Stimulated activated effector memory CD8-positive, alpha-beta T cell treated with anti-CD3 and anti-CD28 coated beads, Interleukin-12 subunit alpha, Interleukin-12 subunit beta, amount 100 ng/mL, for 72 hours (primary cell): ENCODE measurements around the gene CCNB1IP1.
A peak's percentile ranks its signal among the peaks of the same experiment; 100 is the strongest.
"Not testable (repeated sequence)": the region's sequence is repeated elsewhere in the genome, so short reads cannot be mapped to it uniquely, and the experiment has no call there.

Source experiments
- ATAC-seq: fragments of 150-1000 bp; cut with Tn5 transposase; 2 replicates; pipeline ENCODE4 v1.10.0; 2021
- DNase-seq, 2 donors: peaks; one replicate each; pipeline ENCODE4 v3.0.0; 2021 to 2022; ENCODE audit warnings: low spot score in 2 of 2
- H3K27ac Mint-ChIP-seq: one replicate; pipeline ENCODE4 v1.8.0; 2022; ENCODE audit warnings: mild to moderate bottlenecking, mixed read lengths
- H3K36me3 Mint-ChIP-seq: one replicate; pipeline ENCODE4 v1.8.0; 2022; ENCODE audit warnings: mild to moderate bottlenecking, mixed read lengths
- H3K4me1 Mint-ChIP-seq: one replicate; pipeline ENCODE4 v1.8.0; 2022; ENCODE audit warnings: mixed read lengths
- H3K4me3 Mint-ChIP-seq: one replicate; pipeline ENCODE4 v1.8.0; 2022; ENCODE audit warnings: mild to moderate bottlenecking, mixed read lengths
- H3K9me3 Mint-ChIP-seq: one replicate; pipeline ENCODE4 v1.8.0; 2022; ENCODE audit warnings: mixed read lengths

CCNB1IP1 gene

DNA sequence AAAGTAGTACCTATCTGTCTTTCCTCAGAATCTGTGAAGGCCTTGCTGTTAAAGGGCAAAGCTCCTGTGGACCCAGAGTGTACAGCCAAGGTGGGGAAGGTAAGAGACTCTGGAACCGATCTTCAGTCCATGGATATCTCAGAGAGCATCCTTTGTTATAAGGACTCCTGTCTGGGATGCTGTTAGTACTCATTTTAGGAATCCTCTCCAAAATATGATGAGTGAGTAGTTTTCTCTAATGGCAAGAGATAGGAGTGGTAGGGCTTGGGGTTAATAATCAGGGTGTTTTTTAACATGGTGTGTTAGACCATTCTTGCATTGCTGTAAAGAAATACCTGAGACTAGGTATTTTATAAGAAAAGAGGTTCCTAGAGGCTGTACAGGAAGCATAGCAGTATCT lies 12.3 kb upstream of the CCNB1IP1 start:
- ATAC-seq: no peak
- no peak for DNase-seq
- H3K9me3 Mint-ChIP-seq: no peaks in the 10 kb centered on the region
- peak overlapping the region; percentile 4 for H3K27ac Mint-ChIP-seq
- H3K4me3 Mint-ChIP-seq: peak overlapping the region; percentile 89
- H3K4me1 Mint-ChIP-seq: peaks cover 24% of the 10 kb centered on the region
- peaks cover 76% of the 10 kb centered on the region for H3K36me3 Mint-ChIP-seq

DNA sequence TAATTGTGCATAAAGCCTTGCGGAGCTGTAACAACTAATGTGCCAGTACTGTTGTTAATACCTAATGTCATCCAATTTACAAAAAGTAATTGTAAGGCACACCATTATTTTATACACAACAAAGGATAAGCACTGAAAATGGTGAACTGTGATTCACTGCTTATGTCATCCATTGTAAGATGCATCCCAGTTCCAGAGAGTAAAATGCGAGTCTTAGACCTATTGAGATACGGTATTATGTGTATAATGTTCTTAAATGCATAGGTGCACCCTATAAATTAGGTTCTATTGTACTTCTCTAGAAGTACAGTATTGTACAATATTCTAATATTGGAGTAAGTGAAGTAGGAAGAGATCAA lies 10.8 kb upstream of the CCNB1IP1 start:
- Mint-ChIP-seq H3K27ac (peak overlapping the region; percentile 97), H3K36me3 (peaks cover 61% of the 10 kb centered on the region), H3K9me3 (no peaks in the 10 kb centered on the region), H3K4me3 (peak overlapping the region; percentile 89), H3K4me1 (peaks cover 24% of the 10 kb centered on the region)
- DNase-seq (no peak), ATAC-seq (no peak)

DNA sequence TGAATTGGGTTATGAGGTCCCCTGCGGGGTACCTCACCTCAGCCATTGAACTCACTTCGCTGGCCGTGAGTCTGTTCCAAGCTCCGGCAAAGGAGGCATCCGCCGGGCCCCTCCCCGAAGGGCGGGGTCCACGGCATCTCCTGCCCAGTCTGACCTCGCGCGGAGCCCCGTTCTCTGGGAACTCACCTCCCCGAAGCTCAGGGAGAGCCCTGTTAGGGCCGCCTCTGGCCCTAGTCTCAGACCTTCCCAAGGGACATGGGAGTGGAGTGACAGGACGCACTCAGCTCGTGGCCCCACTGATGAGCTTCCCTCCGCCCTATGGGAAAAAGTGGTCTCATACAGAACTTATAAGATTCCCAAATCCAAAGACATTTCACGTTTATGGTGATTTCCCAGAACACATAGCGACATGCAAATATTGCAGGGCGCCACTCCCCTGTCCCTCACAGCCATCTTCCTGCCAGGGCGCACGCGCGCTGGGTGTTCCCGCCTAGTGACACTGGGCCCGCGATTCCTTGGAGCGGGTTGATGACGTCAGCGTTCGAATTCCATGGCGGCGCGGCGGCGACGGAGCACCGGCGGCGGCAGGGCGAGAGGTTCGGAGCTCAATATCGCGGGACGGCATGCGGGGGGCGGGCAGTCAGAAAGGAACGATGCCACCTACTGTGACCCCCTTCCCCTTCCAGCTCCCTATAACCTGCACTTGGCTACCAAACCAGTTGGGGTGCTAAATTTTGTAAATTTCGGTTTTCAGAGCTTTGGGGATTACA lies 10.2 kb upstream of the CCNB1IP1 start, which contains the start of gene PARP2:
TSS of gene PARP2 (plus strand) at position 544 of the 770 bp plus-strand sequence. CDS start at position 551, 7 bp downstream.
- peaks cover 56% of the 10 kb centered on the region for H3K36me3 Mint-ChIP-seq

DNA sequence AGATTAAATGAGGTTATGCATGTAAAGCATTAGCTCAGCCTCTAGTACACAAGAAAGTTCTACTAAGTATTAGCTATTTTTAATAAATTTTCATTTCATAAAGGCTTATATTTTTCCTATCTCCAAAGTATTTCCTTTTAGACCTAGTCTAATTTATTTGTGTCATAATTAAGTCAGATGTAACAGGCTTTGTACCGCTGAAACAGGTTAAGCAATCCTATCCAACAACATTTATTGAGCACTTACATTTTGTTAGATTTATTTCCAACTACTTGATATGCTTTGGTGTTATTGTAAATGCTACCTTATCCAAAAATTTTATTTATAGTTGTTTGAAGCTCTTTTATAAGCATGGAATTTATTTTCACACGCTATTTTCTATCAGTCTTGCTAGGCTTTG lies 8.6 kb upstream of the CCNB1IP1 start:
- no peaks in the 10 kb centered on the region for H3K9me3 Mint-ChIP-seq
- H3K27ac Mint-ChIP-seq: peak overlapping the region; percentile 97
- peaks cover 39% of the 10 kb centered on the region for H3K36me3 Mint-ChIP-seq
- ATAC-seq (no peak), DNase-seq (no peak)
- peak overlapping the region; percentile 89 for H3K4me3 Mint-ChIP-seq
- peaks cover 24% of the 10 kb centered on the region for H3K4me1 Mint-ChIP-seq

More for the DNA sequence above, 10.2 kb upstream of the CCNB1IP1 start, which contains the start of gene PARP2:
- DNase-seq (peak; percentile 80 to 97), ATAC-seq (peak; percentile 96)
- Mint-ChIP-seq H3K4me3 (peak within 1 kb of the TSS; percentile 89), H3K27ac (peak within 1 kb of the TSS; percentile 97), H3K4me1 (peaks cover 24% of the 10 kb centered on the region), H3K9me3 (no peaks in the 10 kb centered on the region)

DNA sequence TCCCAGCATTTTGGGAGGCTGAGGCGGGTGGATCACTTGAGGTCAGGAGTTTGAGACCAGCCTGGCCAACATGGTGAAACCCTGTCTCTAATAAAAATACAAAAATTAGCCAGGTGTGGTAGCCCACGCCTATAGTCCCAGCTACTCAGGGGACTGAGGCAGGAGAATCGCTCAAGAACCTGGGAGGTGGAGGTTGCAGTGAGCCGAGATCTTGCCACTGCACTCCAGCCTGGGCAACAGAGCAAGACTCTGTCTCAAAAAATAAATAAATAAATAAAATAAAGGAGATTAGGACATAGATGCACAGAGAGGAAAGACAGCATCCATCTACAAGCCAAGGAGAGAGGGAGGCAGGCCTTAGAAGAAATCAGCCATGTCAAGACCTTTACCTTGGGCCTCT lies 8.0 kb upstream of the CCNB1IP1 start:
- Mint-ChIP-seq H3K4me1 (peaks cover 24% of the 10 kb centered on the region), H3K36me3 (peaks cover 33% of the 10 kb centered on the region)
- not testable (repeated sequence) for DNase-seq, ATAC-seq, H3K9me3 Mint-ChIP-seq, H3K27ac Mint-ChIP-seq, H3K4me3 Mint-ChIP-seq

DNA sequence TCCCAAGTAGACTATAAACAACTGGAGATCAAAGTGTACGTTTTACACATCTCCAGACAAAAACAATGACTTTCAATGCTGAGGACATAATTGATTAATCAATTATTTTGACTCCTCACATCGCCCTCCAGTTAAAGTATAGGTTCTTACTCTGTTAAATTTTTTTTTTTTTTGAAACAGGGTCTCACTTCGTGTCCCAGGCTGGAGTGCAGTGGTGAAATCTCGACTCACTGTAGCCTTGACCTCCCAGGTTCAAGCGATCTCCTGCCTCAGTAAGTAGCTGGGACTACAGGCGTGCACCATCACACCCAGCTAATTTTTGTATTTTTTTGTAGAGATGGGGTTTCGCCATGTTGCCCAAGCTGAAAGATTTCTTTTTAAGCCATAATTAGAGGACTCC lies 938 bp upstream of the CCNB1IP1 start:
- Mint-ChIP-seq H3K27ac (peak overlapping the region; percentile 91), H3K9me3 (no peaks in the 10 kb centered on the region), H3K4me3 (peak overlapping the region; percentile 92), H3K36me3 (peaks cover 24% of the 10 kb centered on the region), H3K4me1 (peaks cover 22% of the 10 kb centered on the region)
- DNase-seq: no peak
- ATAC-seq: no peak

DNA sequence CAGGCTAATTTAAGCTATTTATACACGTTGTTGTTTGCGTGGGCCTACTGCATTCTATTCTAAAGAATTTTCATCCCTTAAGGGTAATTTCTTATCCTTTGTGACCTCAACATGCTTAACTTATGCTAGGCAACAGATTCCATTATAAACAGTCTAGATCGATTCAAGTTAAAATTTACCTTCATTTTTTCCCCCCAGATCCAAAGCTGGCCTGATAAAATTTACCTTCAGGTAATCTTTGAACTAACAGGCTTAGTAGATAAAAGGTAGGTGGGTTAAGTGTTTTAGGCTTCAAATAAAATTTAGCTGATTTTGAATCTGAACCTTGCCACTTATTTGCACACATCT lies 389 bp upstream of the CCNB1IP1 start:
- peak overlapping the region; percentile 92 for H3K4me3 Mint-ChIP-seq
- no peaks in the 10 kb centered on the region for H3K9me3 Mint-ChIP-seq
- peak overlapping the region; percentile 91 for H3K27ac Mint-ChIP-seq
- ATAC-seq (no peak), DNase-seq (no peak)
- H3K36me3 Mint-ChIP-seq: peaks cover 29% of the 10 kb centered on the region
- H3K4me1 Mint-ChIP-seq: peaks cover 22% of the 10 kb centered on the region

DNA sequence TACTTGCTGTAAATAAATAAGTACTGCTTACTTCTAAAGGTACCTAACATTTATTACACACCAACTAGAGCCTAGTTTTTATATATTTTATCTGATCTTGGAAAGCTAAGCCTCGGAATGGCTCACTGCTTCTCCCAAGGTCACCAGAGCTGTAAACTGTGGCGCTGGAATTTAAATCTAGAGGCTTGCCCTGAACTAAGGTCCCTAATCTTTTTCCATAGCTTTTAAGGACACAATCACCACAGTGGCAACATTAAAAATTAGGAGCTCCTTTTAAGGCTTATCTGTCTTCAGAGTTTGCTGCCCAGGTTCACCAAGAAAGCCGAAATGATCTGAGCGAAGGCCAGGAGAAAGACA lies 670 bp downstream of the CCNB1IP1 start:
- peaks cover 40% of the 10 kb centered on the region for H3K36me3 Mint-ChIP-seq
- H3K4me1 Mint-ChIP-seq: peaks cover 26% of the 10 kb centered on the region
- H3K4me3 Mint-ChIP-seq: peak overlapping the region; percentile 92
- no peak for DNase-seq
- H3K9me3 Mint-ChIP-seq: no peaks in the 10 kb centered on the region
- H3K27ac Mint-ChIP-seq: peak overlapping the region; percentile 91
- no peak for ATAC-seq

DNA sequence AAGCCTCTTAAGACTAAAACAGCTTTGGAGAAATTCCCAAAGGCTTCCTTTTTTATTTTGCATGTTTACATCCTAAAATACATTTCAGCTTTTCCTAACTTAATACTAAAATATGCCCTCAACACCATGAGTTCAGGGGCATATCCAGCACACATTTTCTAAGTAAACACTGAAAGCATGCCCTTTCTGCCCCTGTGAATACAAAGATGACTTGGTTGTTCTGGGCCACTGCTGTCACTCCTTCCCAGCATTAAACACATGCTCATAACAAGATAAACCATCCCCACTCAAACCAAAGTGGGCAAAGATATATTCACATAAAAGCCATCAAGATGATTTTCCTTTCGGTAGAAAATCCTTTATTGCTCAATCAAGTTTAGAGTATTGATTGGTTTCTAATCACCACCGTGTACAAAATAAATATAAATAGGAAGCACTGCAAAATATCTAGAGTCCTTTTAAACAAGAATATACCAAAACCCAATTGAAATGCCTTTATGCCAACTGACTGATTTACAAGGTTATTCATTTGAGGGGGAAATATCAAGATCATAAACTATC lies 1.9 kb downstream of the CCNB1IP1 start:
- Mint-ChIP-seq H3K4me1 (peaks cover 28% of the 10 kb centered on the region), H3K36me3 (peaks cover 53% of the 10 kb centered on the region), H3K27ac (peak overlapping the region; percentile 38), H3K4me3 (peak overlapping the region; percentile 92), H3K9me3 (no peaks in the 10 kb centered on the region)
- no peak for ATAC-seq
- DNase-seq: no peak

DNA sequence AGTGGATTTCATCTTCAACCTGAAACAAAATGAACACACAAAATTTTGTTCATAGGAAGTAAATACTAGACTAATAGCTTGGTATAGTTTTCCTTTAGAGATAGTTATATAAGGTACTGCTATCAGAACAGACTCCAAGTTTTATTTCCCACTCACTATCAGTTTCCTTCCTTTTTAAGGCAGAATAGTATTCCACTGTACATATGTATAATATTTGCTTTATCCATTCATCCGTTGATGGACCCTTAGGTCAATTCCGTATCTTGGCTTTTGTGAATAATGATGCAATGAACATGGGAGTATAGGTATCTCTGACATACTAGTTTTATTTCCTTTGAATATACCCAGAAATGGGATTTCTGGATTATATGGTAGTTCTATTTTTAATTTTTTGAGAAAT lies 3.7 kb downstream of the CCNB1IP1 start:
- Mint-ChIP-seq H3K4me1 (peaks cover 28% of the 10 kb centered on the region), H3K36me3 (peaks cover 70% of the 10 kb centered on the region), H3K4me3 (no peak overlapping the region), H3K27ac (no peak overlapping the region), H3K9me3 (no peaks in the 10 kb centered on the region)
- no peak for ATAC-seq
- no peak for DNase-seq

DNA sequence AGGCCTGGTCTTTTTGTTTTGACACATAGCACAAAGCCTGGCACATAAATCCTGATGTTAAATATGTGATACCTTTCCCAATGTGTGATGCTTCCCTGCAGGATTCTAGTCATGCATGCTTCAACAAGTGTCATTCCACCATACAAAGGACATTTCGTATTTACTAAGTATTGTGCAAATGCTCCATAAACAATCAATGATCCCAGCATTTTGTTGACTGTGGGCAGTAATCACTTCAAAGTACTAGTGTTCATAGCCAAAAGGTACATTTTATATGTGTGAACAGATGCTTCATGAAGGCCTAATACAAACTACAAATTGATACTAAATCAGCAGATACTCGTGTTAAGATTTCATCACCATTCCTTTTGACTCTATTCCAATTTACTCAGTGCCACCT lies 4.4 kb downstream of the CCNB1IP1 start:
- Mint-ChIP-seq H3K27ac (no peak overlapping the region), H3K36me3 (peaks cover 77% of the 10 kb centered on the region), H3K4me3 (no peak overlapping the region), H3K9me3 (no peaks in the 10 kb centered on the region), H3K4me1 (peaks cover 28% of the 10 kb centered on the region)
- DNase-seq (no peak), ATAC-seq (no peak)

DNA sequence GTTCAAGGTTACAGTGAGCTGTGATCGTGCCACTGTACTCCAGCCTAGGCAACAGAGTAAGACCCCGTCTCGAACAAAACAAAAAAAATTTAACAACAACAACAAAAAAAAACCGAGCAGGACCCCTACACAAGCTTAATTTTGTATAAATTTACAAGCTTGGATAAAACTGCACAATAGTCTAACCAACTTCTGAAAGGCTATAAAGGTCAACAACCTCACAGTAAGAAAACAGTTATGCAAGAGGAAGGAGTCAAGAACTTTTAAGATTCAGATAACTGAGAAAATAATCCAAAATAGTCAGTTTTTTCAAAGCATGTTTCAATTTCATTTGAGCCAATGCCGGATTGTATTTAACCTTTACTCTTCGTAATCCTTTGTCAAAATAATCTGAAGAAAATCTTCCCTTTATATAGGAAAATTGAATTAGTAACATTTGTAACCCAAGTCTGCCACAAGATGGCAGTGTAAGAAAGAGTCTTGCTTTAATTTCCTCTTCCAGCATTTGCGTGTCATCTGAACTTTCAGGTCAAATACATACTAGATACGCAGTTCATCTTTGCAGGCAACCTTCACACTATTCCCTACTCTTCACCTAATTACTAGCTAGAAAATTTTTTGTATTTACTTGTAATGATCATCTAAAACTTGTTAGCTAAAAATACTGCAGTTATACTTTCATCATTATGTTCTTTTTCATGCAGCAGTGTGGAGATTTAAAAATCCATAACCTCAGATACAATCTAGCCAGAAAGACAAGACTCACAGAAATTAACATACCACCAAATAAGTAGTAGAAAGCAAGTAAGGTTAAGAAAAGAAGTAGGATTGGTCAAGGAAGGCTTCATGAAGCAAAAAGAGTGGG lies 5.8 kb downstream of the CCNB1IP1 start:
- ATAC-seq (no peak), DNase-seq (no peak)
- H3K4me3 Mint-ChIP-seq: no peak overlapping the region

DNA sequence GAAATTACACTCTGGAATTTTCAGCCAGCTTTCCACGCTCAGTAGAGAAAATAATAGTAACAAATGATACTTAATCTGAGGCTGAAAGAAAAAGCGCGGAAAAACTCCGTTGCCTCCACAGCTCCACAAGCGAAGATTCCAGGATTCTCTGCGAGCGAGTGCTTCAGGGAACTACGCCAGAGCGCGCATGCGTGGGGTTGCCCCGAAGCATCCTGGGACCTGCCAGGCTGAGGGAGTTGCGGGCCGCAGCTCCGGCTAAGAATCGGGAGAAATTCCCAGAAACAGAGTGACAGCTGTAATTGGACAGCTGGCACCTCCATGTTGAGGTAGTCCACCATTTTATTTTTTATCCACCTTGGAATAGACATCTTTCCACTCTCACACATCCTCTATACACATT lies 15.4 kb downstream of the CCNB1IP1 start:
- Mint-ChIP-seq H3K27ac (no peak overlapping the region), H3K4me3 (no peak overlapping the region), H3K36me3 (peaks cover 100% of the 10 kb centered on the region), H3K9me3 (no peaks in the 10 kb centered on the region), H3K4me1 (no peaks in the 10 kb centered on the region)
- ATAC-seq (no peak), DNase-seq (no peak)

More for the DNA sequence above, 5.8 kb downstream of the CCNB1IP1 start:
- no peaks in the 10 kb centered on the region for H3K9me3 Mint-ChIP-seq
- peaks cover 28% of the 10 kb centered on the region for H3K4me1 Mint-ChIP-seq
- H3K27ac Mint-ChIP-seq: peak overlapping the region; percentile 12
- H3K36me3 Mint-ChIP-seq: peaks cover 92% of the 10 kb centered on the region

DNA sequence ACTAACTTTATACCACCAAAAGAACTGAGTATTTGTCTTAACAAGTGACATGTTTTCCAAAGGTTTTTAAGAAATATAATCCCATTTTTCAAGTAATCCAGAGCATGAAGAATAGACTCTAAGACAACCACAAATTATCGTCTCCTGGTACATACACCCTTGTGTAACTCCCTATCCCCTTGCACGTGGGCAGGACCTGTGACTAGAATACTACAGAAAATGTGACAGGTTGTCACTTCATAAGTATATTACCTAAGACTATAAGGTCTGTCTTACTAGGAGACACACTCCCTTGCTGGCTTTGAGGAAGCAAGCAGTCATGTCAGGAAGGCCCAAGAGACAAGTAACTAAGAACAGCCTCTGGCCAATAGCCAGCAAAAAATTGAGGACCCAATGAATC lies 19.1 kb downstream of the CCNB1IP1 start:
- H3K36me3 Mint-ChIP-seq: peaks cover 86% of the 10 kb centered on the region
- H3K4me1 Mint-ChIP-seq: no peaks in the 10 kb centered on the region
- H3K4me3 Mint-ChIP-seq: no peak overlapping the region
- H3K27ac Mint-ChIP-seq: no peak overlapping the region
- no peaks in the 10 kb centered on the region for H3K9me3 Mint-ChIP-seq
- DNase-seq: no peak
- no peak for ATAC-seq

DNA sequence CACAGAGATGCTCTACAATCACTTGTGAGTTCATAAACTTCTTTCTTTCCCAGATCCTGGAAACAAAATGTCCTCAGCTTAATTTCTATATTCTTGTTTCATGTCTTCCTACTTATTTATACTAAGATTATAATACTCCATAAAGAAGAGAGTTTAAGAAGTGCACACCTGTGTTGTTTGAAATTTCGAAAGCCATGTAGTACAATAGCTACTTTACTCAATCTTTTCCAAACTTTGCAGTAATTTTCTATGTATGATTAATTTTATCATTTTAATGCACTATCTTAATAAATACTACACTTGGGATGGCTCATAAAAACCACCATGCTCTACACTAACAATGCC lies 27.0 kb downstream of the CCNB1IP1 start:
- Mint-ChIP-seq H3K9me3 (no peaks in the 10 kb centered on the region), H3K4me3 (peak overlapping the region; percentile 74), H3K36me3 (peaks cover 28% of the 10 kb centered on the region), H3K27ac (peak overlapping the region; percentile 61), H3K4me1 (peaks cover 27% of the 10 kb centered on the region)
- ATAC-seq: no peak
- DNase-seq: no peak
